Bronchial epithelial cell (primary cell): ENCODE results near the gene VSTM5. TPM values are rescaled to one million over a fixed set of nuclear protein-coding genes. Genes with fewer than 3 reads are reported as not detected.

ENCODE experiments used
- DNase-seq: peaks from one replicate; pipeline ENCODE4 v3.0.0-alpha.2; 2010; ENCODE audit warnings: low read depth
- FAIRE-seq: peaks from 2 replicates; lab custom pipeline; 2011; peaks lifted over from hg19 to GRCh38; lab: Jason Lieb, UNC
- H3K27me3 ChIP-seq: 2 replicates; pipeline ENCODE4 v1.5.1; 2011; ENCODE audit warnings: low read length; ENCODE audit not compliant: control insufficient read depth, insufficient read depth
- H3K36me3 ChIP-seq: 2 replicates; pipeline ENCODE4 v1.5.1; 2011; ENCODE audit warnings: low read length; ENCODE audit not compliant: control insufficient read depth, insufficient read depth
- H3K4me3 ChIP-seq: 2 replicates; pipeline ENCODE4 v1.5.1; 2011; ENCODE audit warnings: mild to moderate bottlenecking, low read depth, low read length, control low read depth
- CTCF ChIP-seq: IDR thresholded peaks from 2 replicates; pipeline ENCODE4 v1.5.1; 2011; ENCODE audit warnings: mild to moderate bottlenecking, moderate library complexity, low read length, control low read depth, inconsistent platforms; ENCODE audit not compliant: insufficient read depth, severe bottlenecking
- total RNA-seq: library from RNA; depleted of rRNA; stranded (reverse); fragments of >200 nt; gene quantifications from 2 replicates; pipeline ENCODE4 v1.2.1, GENCODE V29; 2014

VSTM5 gene
- total RNA-seq, 1 donor from 2014 or later: 0.79 TPM

DNA sequence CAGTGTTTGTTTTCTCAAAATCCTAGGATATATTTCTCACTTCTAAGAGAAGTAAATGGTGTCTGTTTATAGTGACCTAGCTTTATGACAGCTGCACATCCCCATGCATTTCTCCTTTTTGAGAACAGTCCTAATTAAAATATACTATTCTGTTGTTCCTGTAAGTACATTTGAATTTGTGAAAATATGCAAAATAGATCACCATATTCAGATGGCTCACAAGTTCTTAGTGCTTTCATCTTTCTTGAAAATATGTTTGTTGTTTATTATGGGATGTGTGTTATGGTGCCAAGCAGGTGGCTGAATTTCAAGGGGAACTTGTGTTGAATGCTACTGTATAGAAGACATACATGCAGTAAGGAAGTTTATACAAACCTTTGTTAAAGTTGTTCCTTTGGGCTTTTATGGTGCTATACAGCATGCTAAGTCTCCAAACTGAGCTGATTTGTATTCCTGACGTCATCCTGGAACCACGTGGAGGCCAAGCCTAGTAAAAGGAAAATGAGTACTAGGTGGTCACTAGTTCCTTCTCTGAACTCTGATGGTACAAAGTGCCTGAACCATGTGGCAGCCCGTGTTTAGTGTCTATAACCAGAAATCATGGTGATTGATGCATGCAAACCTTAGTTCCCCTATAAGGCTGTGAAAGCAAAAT, 7.8 kb upstream of the VSTM5 start:
- no peaks in the 10 kb centered on the region for H3K36me3 ChIP-seq
- H3K27me3 ChIP-seq: no peaks in the 10 kb centered on the region
- no peak for DNase-seq
- no peak for FAIRE-seq
- TF ChIP-seq CTCF: no peak
- H3K4me3 ChIP-seq: no peak overlapping the region

- FAIRE-seq (no peak), DNase-seq (no peak)
- no peak for TF ChIP-seq CTCF
- Histone ChIP-seq H3K4me3 (no peak overlapping the region), H3K27me3 (no peaks in the 10 kb centered on the region), H3K36me3 (no peaks in the 10 kb centered on the region)
Observed at GRCh38 chr11:93857413-93858120, 7.1 kb upstream of the VSTM5 start.

- DNase-seq: no peak
- no peak for FAIRE-seq
Observed at GRCh38 chr11:93852242-93852641, 1.8 kb upstream of the VSTM5 start.

DNA sequence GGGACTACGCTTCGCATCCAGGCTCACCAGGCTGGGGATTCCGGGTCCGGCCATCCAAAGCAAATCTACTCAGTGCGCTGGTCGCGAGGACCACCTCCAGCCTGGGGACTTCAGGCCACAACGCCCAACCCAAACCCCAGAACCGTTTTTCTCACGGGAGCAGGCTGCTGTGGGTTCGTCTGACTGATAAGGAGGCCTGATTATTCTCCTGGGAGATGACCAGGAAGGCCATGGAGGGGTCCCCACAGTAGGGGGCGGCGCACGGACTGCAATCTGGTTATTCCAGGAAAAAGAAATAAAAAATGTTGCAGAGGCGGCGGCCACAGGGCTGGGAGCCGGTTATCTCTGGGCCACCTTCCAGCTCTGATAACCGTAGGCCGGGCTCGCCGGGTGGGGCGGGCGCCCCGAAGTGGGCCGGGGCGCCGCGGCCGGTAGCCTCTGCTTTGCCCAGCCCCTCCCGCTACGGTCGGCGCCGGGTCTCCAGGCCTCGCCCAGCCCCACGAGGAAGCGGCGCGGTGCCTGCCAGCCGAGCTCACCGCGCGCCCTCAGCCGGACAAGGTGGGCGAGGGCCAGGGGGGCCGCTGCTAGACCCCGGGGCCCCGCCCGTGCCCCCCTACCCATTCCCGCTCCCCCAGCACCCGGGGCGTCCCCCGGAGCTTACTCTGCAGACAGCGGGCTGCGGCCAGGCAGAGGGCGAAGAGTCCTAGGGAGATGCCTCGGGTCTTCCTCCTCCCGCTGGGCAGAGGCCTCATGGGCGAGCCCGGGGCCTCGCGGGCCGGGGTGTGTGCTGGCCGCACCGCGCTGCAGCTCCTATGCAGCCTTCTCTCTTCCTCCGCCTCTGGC, 446 bp downstream of the VSTM5 start:
- no peak for TF ChIP-seq CTCF
- no peaks in the 10 kb centered on the region for H3K27me3 ChIP-seq
- FAIRE-seq (no peak), DNase-seq (no peak)
- H3K4me3 ChIP-seq: peak overlapping the region; percentile 40
- no peaks in the 10 kb centered on the region for H3K36me3 ChIP-seq

More at GRCh38 chr11:93852242-93852641, 1.8 kb upstream of the VSTM5 start:
- H3K27me3 ChIP-seq: no peaks in the 10 kb centered on the region
- H3K36me3 ChIP-seq: no peaks in the 10 kb centered on the region
- no peak overlapping the region for H3K4me3 ChIP-seq
- no peak for TF ChIP-seq CTCF

DNA sequence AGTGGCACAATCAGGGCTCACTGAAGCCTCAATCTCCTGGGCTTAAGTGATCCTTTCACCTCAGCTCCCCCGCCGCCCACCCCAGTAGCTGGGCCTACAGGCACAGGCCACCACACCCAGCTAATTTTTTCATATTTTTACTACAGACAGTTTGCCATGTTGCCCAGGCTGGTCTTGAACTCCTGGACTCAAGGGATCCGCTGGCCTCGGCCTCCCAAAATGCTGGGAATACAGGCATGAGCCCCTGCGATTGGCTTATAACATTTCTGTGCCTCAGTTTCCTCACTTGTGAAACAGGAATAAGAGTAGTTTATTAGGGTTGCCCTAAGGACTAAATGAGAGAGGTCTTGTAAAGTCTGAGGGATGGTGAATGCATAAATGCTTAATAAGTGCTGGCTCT, 1.2 kb downstream of the VSTM5 start:
- Histone ChIP-seq H3K27me3 (no peaks in the 10 kb centered on the region), H3K4me3 (no peak overlapping the region), H3K36me3 (no peaks in the 10 kb centered on the region)
- FAIRE-seq: no peak
- no peak for TF ChIP-seq CTCF
- DNase-seq: no peak
